HG03066 (cell line): Measurements from ENCODE around the gene KCNC3.
"Not testable (repeated sequence)": the region's sequence is repeated elsewhere in the genome, so short reads cannot be mapped to it uniquely, and the experiment has no call there.

ENCODE experiments used
- ATAC-seq: cut with Tn5 transposase; IDR thresholded peaks from one replicate; pipeline ENCODE4 v1.9.1; 2021; ENCODE audit warnings: low read depth; ENCODE audit not compliant: unreplicated experiment

The KCNC3 gene

GRCh38 chr19:50356691-50357177 lies 27.6 kb upstream of the KCNC3 start:
- no peak for ATAC-seq

GRCh38 chr19:50353487-50353880 lies 24.3 kb upstream of the KCNC3 start:
- ATAC-seq, result not testable (repeated sequence)

- no peak for ATAC-seq
Measured at GRCh38 chr19:50352242-50352641, 23.1 kb upstream of the KCNC3 start.

GRCh38 chr19:50349277-50350057 lies 20.3 kb upstream of the KCNC3 start:
- no peak for ATAC-seq

GRCh38 chr19:50347089-50347581 lies 18.0 kb upstream of the KCNC3 start:
- ATAC-seq, result not testable (repeated sequence)

- ATAC-seq, result peak; percentile 58
Measured at GRCh38 chr19:50344661-50345318, 15.6 kb upstream of the KCNC3 start.

- no peak for ATAC-seq
Measured at GRCh38 chr19:50341091-50341564, 12.0 kb upstream of the KCNC3 start.

- no peak for ATAC-seq
Measured at GRCh38 chr19:50340331-50340730, 11.2 kb upstream of the KCNC3 start.

- ATAC-seq, result not testable (repeated sequence)
Measured at GRCh38 chr19:50337031-50337430, 7.9 kb upstream of the KCNC3 start.

- no peak for ATAC-seq
Measured at GRCh38 chr19:50334741-50335421, 5.7 kb upstream of the KCNC3 start.

GRCh38 chr19:50333737-50334617 lies 4.8 kb upstream of the KCNC3 start:
- peak; percentile 11 for ATAC-seq

- ATAC-seq, result peak; percentile 42
Measured at GRCh38 chr19:50333235-50333736, 4.1 kb upstream of the KCNC3 start.

GRCh38 chr19:50332244-50333038 lies 3.3 kb upstream of the KCNC3 start:
- no peak for ATAC-seq

GRCh38 chr19:50331994-50332243 lies 2.7 kb upstream of the KCNC3 start:
- no peak for ATAC-seq

GRCh38 chr19:50331221-50331993 lies 2.2 kb upstream of the KCNC3 start:
- no peak for ATAC-seq

- ATAC-seq, result no peak
Measured at GRCh38 chr19:50330365-50331078, 1.3 kb upstream of the KCNC3 start.

GRCh38 chr19:50329926-50330294 lies 733 bp upstream of the KCNC3 start:
- not testable (repeated sequence) for ATAC-seq

GRCh38 chr19:50328873-50329145 lies 368 bp downstream of the KCNC3 start:
- no peak for ATAC-seq
